Retinal pigment epithelial cell (primary cell): ENCODE measurements around the gene BCAP29.

ENCODE experiments used
- DNase-seq: peaks from one replicate; pipeline ENCODE4 v3.0.0-alpha.2; 2010; ENCODE audit warnings: low read depth
- H3K4me3 ChIP-seq: 2 replicates; pipeline ENCODE4 v1.5.1; 2011; ENCODE audit warnings: mild to moderate bottlenecking, low read length, control low read depth, moderate library complexity
- TF ChIP-seq, protein P1 (sequence below): conservative IDR thresholded peaks from 2 replicates; pipeline ENCODE4 v1.5.1; 2011; ENCODE audit warnings: low read depth, low read length, control low read depth, inconsistent platforms

Gene BCAP29

DNA sequence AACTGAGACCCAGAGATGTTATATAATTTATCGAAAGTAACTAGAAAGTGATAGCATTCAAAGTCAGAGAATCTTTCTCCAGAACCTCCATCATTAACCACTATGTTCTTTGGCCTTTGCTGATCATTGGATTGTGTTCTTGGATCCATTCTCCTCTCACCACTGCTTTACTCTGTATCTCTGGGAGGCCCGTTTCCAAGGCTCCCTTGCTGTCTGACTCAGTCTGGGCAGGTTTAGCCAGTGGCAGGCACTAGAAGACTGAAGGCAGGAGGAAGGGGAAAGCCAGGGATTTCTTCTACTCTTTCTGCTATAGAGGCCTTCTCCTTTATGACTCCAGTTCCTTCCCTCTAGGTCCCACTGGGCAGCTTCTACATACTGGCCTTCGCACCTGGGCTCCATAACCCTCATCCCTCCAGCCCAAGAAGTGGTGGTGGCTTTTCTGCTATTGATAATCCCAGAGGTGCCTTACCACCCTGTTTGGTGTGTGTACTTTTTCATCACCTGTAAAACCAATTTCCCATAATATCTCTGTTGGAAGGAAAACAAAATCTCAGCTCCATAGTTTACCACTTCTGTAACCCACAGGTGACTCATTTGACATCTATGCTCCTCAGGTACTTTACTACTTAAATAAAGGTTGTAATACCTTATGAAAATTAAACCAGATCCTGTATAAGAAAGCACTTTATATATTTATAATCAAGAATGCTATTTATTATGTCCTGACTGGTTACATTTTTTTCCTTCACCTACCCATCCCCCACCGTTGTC is 36.0 kb downstream of the BCAP29 start:
- TF ChIP-seq, protein P1, sequence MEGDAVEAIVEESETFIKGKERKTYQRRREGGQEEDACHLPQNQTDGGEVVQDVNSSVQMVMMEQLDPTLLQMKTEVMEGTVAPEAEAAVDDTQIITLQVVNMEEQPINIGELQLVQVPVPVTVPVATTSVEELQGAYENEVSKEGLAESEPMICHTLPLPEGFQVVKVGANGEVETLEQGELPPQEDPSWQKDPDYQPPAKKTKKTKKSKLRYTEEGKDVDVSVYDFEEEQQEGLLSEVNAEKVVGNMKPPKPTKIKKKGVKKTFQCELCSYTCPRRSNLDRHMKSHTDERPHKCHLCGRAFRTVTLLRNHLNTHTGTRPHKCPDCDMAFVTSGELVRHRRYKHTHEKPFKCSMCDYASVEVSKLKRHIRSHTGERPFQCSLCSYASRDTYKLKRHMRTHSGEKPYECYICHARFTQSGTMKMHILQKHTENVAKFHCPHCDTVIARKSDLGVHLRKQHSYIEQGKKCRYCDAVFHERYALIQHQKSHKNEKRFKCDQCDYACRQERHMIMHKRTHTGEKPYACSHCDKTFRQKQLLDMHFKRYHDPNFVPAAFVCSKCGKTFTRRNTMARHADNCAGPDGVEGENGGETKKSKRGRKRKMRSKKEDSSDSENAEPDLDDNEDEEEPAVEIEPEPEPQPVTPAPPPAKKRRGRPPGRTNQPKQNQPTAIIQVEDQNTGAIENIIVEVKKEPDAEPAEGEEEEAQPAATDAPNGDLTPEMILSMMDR = no peak
- H3K4me3 ChIP-seq = no peak overlapping the region

DNA sequence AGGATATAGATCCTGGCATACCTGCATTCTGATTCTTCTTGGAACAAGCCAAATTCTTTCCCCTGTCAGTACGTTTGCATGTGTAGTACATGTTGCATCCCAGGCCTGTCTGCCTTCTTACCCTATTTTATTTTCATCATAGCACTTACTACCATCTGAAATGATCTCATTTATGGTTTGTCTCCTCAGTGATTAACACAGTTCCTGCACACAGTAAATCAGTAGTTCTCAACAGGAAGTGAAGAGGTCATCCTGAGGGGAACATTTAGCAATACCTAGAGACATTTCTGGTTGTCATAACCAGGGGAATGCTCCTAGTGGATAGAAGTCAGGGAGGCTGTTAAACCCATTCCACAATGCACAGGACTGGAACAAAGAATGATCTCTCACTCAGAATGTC is 42.4 kb downstream of the BCAP29 start:
- TF ChIP-seq, protein P1 = no peak
- H3K4me3 ChIP-seq = no peak overlapping the region
- peak; percentile 10 for DNase-seq

More for the DNA sequence above, 36.0 kb downstream of the BCAP29 start:
- DNase-seq = no peak

DNA sequence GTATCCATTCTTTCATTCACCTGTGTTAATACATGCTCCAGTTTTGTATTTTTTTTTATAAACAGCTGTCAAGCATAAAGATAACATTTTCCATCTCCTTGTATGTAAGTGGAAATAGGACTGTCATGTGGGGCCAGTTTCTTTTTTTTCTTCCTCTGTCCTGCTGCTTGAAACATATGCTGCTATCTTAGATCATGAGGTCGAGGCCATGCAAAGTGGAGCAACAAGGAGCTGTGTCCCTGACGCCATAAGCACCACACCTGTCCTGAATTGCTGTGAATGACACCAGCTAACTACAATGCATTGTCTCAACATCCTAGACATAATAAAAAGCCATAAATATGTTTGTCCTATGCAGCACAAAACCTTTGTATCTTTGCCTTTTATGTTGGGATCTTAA is 42.8 kb downstream of the BCAP29 start:
- no peak for DNase-seq
- no peak overlapping the region for H3K4me3 ChIP-seq
- TF ChIP-seq, protein P1 = no peak

DNA sequence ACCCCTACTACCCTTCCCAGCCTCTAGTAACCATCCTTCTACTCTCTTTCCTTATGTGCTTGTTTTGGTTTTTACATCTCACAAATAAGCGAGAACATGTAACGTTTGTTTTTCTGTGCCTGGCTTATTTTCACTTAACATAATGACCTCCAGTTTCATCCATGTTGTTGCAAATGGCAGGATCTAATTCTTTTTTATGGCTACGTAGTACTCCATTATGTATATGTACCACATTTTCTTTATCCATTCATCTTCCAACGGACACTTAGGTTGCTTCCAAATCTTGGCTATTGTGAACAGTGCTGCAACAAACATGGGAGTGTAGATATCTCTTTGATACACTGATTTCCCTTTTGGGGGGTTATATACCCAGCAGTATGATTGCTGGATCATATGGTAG is 47.0 kb downstream of the BCAP29 start:
- no peak for DNase-seq
- no peak overlapping the region for H3K4me3 ChIP-seq
- TF ChIP-seq, protein P1 = no peak

DNA sequence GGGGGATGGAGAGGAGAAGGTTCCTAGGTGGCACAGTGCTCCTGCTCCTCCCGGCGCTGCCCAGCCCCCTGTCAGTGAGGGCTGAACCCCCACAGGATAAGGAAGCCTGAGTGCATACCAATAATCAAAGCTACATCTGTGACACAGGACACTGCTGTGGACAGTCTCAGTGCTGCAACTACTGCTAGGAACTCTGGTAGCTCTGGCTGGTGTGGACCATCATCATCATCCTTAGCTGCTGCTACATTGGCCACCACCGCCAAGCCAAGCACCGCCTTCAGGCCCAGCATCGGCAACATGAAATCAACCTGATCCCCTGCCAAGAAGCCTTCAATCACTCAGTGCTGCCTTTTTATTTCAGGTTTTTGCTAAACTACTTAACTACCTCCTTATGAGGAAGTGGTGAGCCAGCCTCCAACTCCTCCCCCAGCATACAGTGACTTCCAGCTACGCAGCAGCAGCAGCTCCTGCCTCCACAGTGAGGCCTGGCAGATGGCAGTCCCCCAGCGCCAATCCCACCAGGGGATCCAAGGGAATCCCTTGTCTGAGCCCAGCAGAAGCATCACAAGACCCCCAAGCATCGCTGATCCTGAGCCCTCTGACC is 48.5 kb downstream of the BCAP29 start:
- DNase-seq = no peak
- TF ChIP-seq, protein P1 = no peak

DNA sequence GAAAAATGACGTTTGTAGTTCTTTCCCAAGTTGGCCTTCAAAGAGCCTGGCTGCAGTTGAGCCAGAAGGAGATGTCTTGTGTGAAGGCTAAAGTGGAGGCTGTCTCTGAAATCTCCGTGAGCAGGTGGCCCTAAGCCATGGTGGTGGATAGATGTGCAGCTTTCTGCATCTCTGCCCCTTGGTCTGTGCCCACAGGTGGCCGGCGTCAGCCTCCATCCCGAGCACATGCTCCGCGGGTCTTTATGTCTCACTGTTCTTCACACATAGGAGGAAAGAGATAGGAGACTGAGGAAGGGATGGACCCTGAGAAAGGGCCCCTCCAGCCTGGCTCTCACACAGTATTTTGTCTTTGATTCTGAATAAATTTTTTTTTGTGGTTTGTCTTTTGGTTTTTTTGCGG is 50.3 kb downstream of the BCAP29 start:
- no peak overlapping the region for H3K4me3 ChIP-seq
- TF ChIP-seq, protein P1 = no peak
- no peak for DNase-seq

More for the DNA sequence above, 48.5 kb downstream of the BCAP29 start:
- H3K4me3 ChIP-seq = no peak overlapping the region
